HepG2 (cell line): ENCODE measurements around the gene OARD1. TPM values are rescaled to one million over a fixed set of nuclear protein-coding genes. Genes with fewer than 3 reads are reported as not detected.
A peak's percentile ranks its signal among the peaks of the same experiment; 100 is the strongest.

Experiments used
- ATM ChIP-seq: fragments of 450-650 bp; IDR thresholded peaks from 2 replicates; pipeline ENCODE4 v1.7.1; 2017; ENCODE audit warnings: mild to moderate bottlenecking, borderline replicate concordance
- CREB1 ChIP-seq, 2 experiments: fragments of 450-650 bp in 1 of 2; IDR thresholded peaks; 2 replicates each; pipeline ENCODE4 v1.6.1; 2016 to 2017; ENCODE audit warnings: control low read depth in 1 of 2, mild to moderate bottlenecking in 1 of 2, missing compliant biosample characterization in 1 of 2, missing genetic modification characterization in 1 of 2
- ELF4 ChIP-seq: sonication (generic); formaldehyde crosslinking; IDR thresholded peaks from 2 replicates; pipeline ENCODE4 v1.5.0; 2020; ENCODE audit warnings: missing genetic modification reagents, mild to moderate bottlenecking, moderate library complexity, borderline replicate concordance
- EP300 ChIP-seq, 3 experiments: sonication (generic) in 1 of 3; formaldehyde crosslinking in 1 of 3; IDR thresholded peaks; 2 replicates each; pipeline versions ENCODE4 v1.5.1 to v1.6.1; 2011 to 2020; ENCODE audit warnings: low read depth in 2 of 3, low read length in 2 of 3, borderline replicate concordance in 1 of 3, improper control_type of control experiment in 1 of 3, mild to moderate bottlenecking in 1 of 3, missing genetic modification reagents in 1 of 3, moderate library complexity in 1 of 3
- FOXP1 ChIP-seq, 2 experiments: fragments of 450-650 bp in 1 of 2; IDR thresholded peaks; 2 replicates each; pipeline ENCODE4 v1.6.1; 2017 to 2018; ENCODE audit warnings: antibody characterized with exemption in 1 of 2
- HNRNPH1 ChIP-seq: fragments of 200-400 bp; formaldehyde crosslinking; optimal IDR thresholded peaks from 2 replicates; pipeline ENCODE3; 2017; ENCODE audit warnings: mild to moderate bottlenecking, low read depth, low read length
- KDM6A ChIP-seq: IDR thresholded peaks from 2 replicates; pipeline ENCODE4 v1.6.1; 2016; ENCODE audit warnings: low read depth
- KLF15 ChIP-seq: sonication (generic); formaldehyde crosslinking; IDR thresholded peaks from 2 replicates; pipeline ENCODE4 v1.8.1; 2023; ENCODE audit warnings: borderline replicate concordance, mild to moderate bottlenecking, inconsistent platforms, missing genetic modification reagents, mixed read lengths
- MED8 ChIP-seq: sonication (generic); formaldehyde crosslinking; IDR thresholded peaks from 2 replicates; pipeline ENCODE4 v1.8.1; 2023; ENCODE audit warnings: mild to moderate bottlenecking, missing genetic modification reagents; ENCODE audit not compliant: insufficient replicate concordance
- PITX1 ChIP-seq: sonication (generic); formaldehyde crosslinking; IDR thresholded peaks from 2 replicates; pipeline ENCODE4 v1.5.1; 2020; ENCODE audit warnings: mild to moderate bottlenecking, missing genetic modification reagents
- POLR2G ChIP-seq: fragments of 200-400 bp; formaldehyde crosslinking; IDR thresholded peaks from 2 replicates; pipeline ENCODE4 v1.6.1; 2018; ENCODE audit warnings: mild to moderate bottlenecking, low read depth, low read length, moderate library complexity
- RFX3 ChIP-seq: IDR thresholded peaks from 2 replicates; pipeline ENCODE4 v1.6.1; 2016; ENCODE audit warnings: missing biosample characterization, missing genetic modification reagents
- RFXAP ChIP-seq: sonication (generic); formaldehyde crosslinking; IDR thresholded peaks from 2 replicates; pipeline ENCODE4 v1.4.0; 2020; ENCODE audit warnings: missing genetic modification reagents, borderline replicate concordance
- SALL1 ChIP-seq: sonication (generic); formaldehyde crosslinking; IDR thresholded peaks from 2 replicates; pipeline ENCODE4 v1.8.0; 2022; ENCODE audit warnings: mild to moderate bottlenecking, missing genetic modification reagents
- SP2 ChIP-seq: sonication (generic); formaldehyde crosslinking; IDR thresholded peaks from 2 replicates; pipeline ENCODE4 v1.5.1; 2020; ENCODE audit warnings: mild to moderate bottlenecking, missing genetic modification reagents
- ZNF30 ChIP-seq: sonication (generic); formaldehyde crosslinking; IDR thresholded peaks from 2 replicates; pipeline ENCODE4 v1.5.0; 2020; ENCODE audit warnings: mild to moderate bottlenecking, missing genetic modification reagents
- ZNF33A ChIP-seq: sonication (generic); formaldehyde crosslinking; IDR thresholded peaks from 2 replicates; pipeline ENCODE4 v1.5.1; 2020; ENCODE audit warnings: missing genetic modification reagents, mild to moderate bottlenecking, moderate library complexity, borderline replicate concordance
- ZNF569 ChIP-seq: sonication (generic); formaldehyde crosslinking; IDR thresholded peaks from 2 replicates; pipeline ENCODE4 v1.5.0; 2020; ENCODE audit warnings: mild to moderate bottlenecking, missing genetic modification reagents, moderate library complexity, borderline replicate concordance
- ZNF670 ChIP-seq: sonication (generic); formaldehyde crosslinking; IDR thresholded peaks from 2 replicates; pipeline ENCODE4 v1.8.0; 2022; ENCODE audit warnings: mild to moderate bottlenecking, missing genetic modification reagents, borderline replicate concordance
- polyA plus RNA-seq, 8 experiments: library from polyadenylated mRNA; depleted of rRNA in 3 of 8; stranded (reverse) in 7 of 8; unstranded in 1 of 8; fragments of >200 nt; fragmentation: Illumina TruSeq in 4 of 8; extraction: Trizol in 4 of 8; gene quantifications; 2 replicates each; pipeline versions ENCODE4 v1.2.1 to v1.2.3, GENCODE V29; 2011 to 2016; ENCODE audit warnings: low read depth in 4 of 8, missing spikeins in 1 of 8, mixed read lengths in 1 of 8; ENCODE audit not compliant: insufficient read depth in 1 of 8
- total RNA-seq, 5 experiments: library from RNA; depleted of rRNA; stranded (reverse); fragments of >200 nt; fragmentation: Illumina TruSeq; extraction: Trizol; gene quantifications; 2 replicates each; pipeline ENCODE4 v1.2.3, GENCODE V29; 2016; ENCODE audit warnings: low read depth in 1 of 5
- TF ChIP-seq, protein P1 (sequence below): sonication (generic); formaldehyde crosslinking; IDR thresholded peaks from 2 replicates; pipeline ENCODE4 v1.5.0; 2020; ENCODE audit warnings: mild to moderate bottlenecking, missing genetic modification reagents
- TF ChIP-seq, protein P2 (sequence below): sonication (generic); formaldehyde crosslinking; IDR thresholded peaks from 2 replicates; pipeline ENCODE4 v1.4.0; 2020; ENCODE audit warnings: mild to moderate bottlenecking, low read depth, missing genetic modification reagents
- TF ChIP-seq, protein P3 (sequence below): sonication (generic); formaldehyde crosslinking; IDR thresholded peaks from 2 replicates; pipeline ENCODE4 v1.9.0; 2021; ENCODE audit warnings: missing genetic modification reagents, mild to moderate bottlenecking, borderline replicate concordance
- TF ChIP-seq, protein P4 (sequence below): sonication (generic); formaldehyde crosslinking; IDR thresholded peaks from 2 replicates; pipeline ENCODE4 v1.9.0; 2022; ENCODE audit warnings: missing genetic modification reagents, mild to moderate bottlenecking, borderline replicate concordance
- TF ChIP-seq, protein P5 (sequence below): IDR thresholded peaks from 2 replicates; pipeline ENCODE4 v1.6.1; 2016; ENCODE audit warnings: mild to moderate bottlenecking, missing biosample characterization, missing genetic modification reagents

OARD1 gene
- total and polyA plus RNA-seq, 2 of the 13 experiments (the other 11 are each of a cell fraction or from before 2014, with no cell fraction given) = 18.4 to 49.0 TPM

DNA sequence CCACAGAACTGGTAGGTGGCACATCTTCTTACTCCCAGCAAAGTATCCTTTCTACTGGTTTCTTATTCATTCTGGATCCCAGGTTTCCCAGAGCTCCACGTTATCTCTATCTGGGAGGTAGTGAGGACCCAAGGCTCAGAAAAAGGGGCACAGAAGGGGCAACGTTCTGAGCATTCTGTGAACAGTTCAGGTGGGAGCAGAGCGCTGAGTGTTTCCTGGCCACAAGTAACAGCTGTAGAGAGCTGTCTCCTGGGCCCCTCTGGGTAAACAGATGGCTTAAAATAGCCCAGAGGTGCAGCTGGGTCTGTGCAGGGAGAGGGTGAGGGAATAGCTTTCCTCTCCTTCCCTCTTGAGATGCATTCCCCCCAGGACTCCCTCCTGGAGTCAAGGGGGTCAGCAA, 17.0 kb downstream of the OARD1 start (continued):
- TF ChIP-seq, protein P1, sequence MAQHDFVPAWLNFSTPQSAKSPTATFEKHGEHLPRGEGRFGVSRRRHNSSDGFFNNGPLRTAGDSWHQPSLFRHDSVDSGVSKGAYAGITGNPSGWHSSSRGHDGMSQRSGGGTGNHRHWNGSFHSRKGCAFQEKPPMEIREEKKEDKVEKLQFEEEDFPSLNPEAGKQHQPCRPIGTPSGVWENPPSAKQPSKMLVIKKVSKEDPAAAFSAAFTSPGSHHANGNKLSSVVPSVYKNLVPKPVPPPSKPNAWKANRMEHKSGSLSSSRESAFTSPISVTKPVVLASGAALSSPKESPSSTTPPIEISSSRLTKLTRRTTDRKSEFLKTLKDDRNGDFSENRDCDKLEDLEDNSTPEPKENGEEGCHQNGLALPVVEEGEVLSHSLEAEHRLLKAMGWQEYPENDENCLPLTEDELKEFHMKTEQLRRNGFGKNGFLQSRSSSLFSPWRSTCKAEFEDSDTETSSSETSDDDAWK (CRISPR knock-in tag) = no peak
- TF ChIP-seq, protein P2, sequence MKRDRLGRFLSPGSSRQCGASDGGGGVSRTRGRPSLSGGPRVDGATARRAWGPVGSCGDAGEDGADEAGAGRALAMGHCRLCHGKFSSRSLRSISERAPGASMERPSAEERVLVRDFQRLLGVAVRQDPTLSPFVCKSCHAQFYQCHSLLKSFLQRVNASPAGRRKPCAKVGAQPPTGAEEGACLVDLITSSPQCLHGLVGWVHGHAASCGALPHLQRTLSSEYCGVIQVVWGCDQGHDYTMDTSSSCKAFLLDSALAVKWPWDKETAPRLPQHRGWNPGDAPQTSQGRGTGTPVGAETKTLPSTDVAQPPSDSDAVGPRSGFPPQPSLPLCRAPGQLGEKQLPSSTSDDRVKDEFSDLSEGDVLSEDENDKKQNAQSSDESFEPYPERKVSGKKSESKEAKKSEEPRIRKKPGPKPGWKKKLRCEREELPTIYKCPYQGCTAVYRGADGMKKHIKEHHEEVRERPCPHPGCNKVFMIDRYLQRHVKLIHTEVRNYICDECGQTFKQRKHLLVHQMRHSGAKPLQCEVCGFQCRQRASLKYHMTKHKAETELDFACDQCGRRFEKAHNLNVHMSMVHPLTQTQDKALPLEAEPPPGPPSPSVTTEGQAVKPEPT (CRISPR knock-in tag) = no peak
- no peak for TF ChIP-seq ZNF670 (CRISPR knock-in tag)
- peak in 1 of 2 experiments; percentile 43; a peak in 1 of 4 replicates for TF ChIP-seq EP300 (IDR thresholded peaks at IDR 0.05; ENCODE audit: low read depth in 2 of 2, low read length in 2 of 2)
- no peak for TF ChIP-seq EP300 (CRISPR knock-in tag; IDR thresholded peaks at IDR 0.05; ENCODE audit: borderline replicate concordance)
- TF ChIP-seq ZNF33A (CRISPR knock-in tag) = no peak
- no peak for TF ChIP-seq POLR2G
- TF ChIP-seq FOXP1 (IDR thresholded peaks at IDR 0.05) = no peak
- TF ChIP-seq FOXP1 (CRISPR knock-in tag; IDR thresholded peaks at IDR 0.05) = peak; percentile 69
- TF ChIP-seq KDM6A (CRISPR knock-in tag) = peak; percentile 45; the same call in 1 of the 2 replicates
- no peak for TF ChIP-seq SP2 (CRISPR knock-in tag)
- no peak for TF ChIP-seq ZNF569 (CRISPR knock-in tag)
- TF ChIP-seq MED8 (CRISPR knock-in tag) = no peak
- TF ChIP-seq ATM = no peak
- no peak for TF ChIP-seq RFX3 (CRISPR knock-in tag)
- TF ChIP-seq KLF15 (CRISPR knock-in tag) = no peak
- TF ChIP-seq HNRNPH1 = no peak
- TF ChIP-seq RFXAP (CRISPR knock-in tag) = no peak
- TF ChIP-seq SALL1 (CRISPR knock-in tag) = 0 out of 2 replicates have a peak, but pooled peaks have one; percentile 22
- TF ChIP-seq, protein P3, sequence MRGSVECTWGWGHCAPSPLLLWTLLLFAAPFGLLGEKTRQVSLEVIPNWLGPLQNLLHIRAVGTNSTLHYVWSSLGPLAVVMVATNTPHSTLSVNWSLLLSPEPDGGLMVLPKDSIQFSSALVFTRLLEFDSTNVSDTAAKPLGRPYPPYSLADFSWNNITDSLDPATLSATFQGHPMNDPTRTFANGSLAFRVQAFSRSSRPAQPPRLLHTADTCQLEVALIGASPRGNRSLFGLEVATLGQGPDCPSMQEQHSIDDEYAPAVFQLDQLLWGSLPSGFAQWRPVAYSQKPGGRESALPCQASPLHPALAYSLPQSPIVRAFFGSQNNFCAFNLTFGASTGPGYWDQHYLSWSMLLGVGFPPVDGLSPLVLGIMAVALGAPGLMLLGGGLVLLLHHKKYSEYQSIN (CRISPR knock-in tag) = no peak
- no peak for TF ChIP-seq CREB1 (IDR thresholded peaks at IDR 0.05)
- TF ChIP-seq CREB1 (CRISPR knock-in tag; IDR thresholded peaks at IDR 0.05) = no peak
- TF ChIP-seq PITX1 (CRISPR knock-in tag) = 0 out of 2 replicates have a peak, but pooled peaks have one; percentile 50
- TF ChIP-seq, protein P4, sequence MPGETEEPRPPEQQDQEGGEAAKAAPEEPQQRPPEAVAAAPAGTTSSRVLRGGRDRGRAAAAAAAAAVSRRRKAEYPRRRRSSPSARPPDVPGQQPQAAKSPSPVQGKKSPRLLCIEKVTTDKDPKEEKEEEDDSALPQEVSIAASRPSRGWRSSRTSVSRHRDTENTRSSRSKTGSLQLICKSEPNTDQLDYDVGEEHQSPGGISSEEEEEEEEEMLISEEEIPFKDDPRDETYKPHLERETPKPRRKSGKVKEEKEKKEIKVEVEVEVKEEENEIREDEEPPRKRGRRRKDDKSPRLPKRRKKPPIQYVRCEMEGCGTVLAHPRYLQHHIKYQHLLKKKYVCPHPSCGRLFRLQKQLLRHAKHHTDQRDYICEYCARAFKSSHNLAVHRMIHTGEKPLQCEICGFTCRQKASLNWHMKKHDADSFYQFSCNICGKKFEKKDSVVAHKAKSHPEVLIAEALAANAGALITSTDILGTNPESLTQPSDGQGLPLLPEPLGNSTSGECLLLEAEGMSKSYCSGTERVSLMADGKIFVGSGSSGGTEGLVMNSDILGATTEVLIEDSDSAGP (CRISPR knock-in tag) = no peak
- TF ChIP-seq ZNF30 = no peak
- TF ChIP-seq ELF4 (CRISPR knock-in tag) = peak; percentile 52; the same call in 1 of the 2 replicates
- TF ChIP-seq, protein P5, sequence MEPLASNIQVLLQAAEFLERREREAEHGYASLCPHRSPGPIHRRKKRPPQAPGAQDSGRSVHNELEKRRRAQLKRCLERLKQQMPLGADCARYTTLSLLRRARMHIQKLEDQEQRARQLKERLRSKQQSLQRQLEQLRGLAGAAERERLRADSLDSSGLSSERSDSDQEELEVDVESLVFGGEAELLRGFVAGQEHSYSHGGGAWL = no peak
